ENCODE results near the gene IFT57.

GRCh38 chr3:108123326-108123725 is 98.9 kb downstream of the IFT57 start:
- TF ChIP-seq CTCF (IDR thresholded peaks at IDR 0.05; ENCODE audit: insufficient read depth, low read length) (no peak), POLR2AphosphoS5 (IDR thresholded peaks at IDR 0.05; ENCODE audit: low read depth) (no peak), SPI1 (IDR thresholded peaks at IDR 0.05; ENCODE audit: borderline replicate concordance, low read depth) (no peak)

Measured in HL-60 (cell line).